ENCODE results near the gene SNX13.

SNX13 gene

DNA sequence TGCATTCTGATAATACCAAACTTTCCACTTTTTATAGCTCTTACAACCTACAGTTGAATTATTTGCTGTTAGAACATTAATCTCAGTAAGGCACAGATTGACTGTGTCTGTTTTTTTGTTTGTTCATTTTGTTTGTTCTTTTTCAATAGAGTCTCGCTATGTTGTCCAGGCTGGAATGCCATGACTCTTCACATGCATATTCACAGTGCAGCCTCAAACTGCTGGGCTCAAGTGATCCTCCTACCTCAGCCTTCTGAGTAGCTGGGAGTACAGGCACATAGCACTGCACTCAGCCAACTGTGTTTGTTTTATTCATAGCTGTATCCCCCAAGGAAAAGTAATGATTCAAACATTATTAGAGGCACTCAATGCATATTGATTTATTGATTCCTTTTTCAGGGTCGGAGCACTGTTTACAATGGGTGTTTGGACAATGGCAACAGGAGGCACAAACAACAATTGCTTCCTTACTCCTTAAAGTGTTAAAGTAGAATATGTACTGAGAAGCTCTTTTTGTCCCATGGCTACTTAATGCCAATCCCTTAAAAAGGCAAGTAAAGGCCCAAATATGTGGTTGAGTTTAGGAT is 61.1 kb downstream of the SNX13 start:
- Histone ChIP-seq H2AFZ (ENCODE audit: low read depth) (no peak overlapping the region), H3K4me1 (ENCODE audit: low read depth, poor library complexity, severe bottlenecking) (no peaks in the 10 kb centered on the region), H3K4me2 (no peak overlapping the region), H3K9ac (no peak overlapping the region), H3K4me3 (IDR thresholded peaks at IDR 0.05; ENCODE audit: insufficient read depth, low read depth, low read length) (no peak overlapping the region), H3K27me3 (ENCODE audit: insufficient read depth, low read depth) (no peaks in the 10 kb centered on the region), H3K79me2 (ENCODE audit: insufficient read depth, low read depth) (no peaks in the 10 kb centered on the region), H3K27ac (no peak overlapping the region), H4K20me1 (ENCODE audit: insufficient read depth) (no peaks in the 10 kb centered on the region), H3K36me3 (ENCODE audit: insufficient read depth) (no peaks in the 10 kb centered on the region)
- TF ChIP-seq, protein P1, sequence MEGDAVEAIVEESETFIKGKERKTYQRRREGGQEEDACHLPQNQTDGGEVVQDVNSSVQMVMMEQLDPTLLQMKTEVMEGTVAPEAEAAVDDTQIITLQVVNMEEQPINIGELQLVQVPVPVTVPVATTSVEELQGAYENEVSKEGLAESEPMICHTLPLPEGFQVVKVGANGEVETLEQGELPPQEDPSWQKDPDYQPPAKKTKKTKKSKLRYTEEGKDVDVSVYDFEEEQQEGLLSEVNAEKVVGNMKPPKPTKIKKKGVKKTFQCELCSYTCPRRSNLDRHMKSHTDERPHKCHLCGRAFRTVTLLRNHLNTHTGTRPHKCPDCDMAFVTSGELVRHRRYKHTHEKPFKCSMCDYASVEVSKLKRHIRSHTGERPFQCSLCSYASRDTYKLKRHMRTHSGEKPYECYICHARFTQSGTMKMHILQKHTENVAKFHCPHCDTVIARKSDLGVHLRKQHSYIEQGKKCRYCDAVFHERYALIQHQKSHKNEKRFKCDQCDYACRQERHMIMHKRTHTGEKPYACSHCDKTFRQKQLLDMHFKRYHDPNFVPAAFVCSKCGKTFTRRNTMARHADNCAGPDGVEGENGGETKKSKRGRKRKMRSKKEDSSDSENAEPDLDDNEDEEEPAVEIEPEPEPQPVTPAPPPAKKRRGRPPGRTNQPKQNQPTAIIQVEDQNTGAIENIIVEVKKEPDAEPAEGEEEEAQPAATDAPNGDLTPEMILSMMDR (conservative IDR thresholded peaks at IDR 0.05; ENCODE audit: low read depth, low read length): no peak

DNA sequence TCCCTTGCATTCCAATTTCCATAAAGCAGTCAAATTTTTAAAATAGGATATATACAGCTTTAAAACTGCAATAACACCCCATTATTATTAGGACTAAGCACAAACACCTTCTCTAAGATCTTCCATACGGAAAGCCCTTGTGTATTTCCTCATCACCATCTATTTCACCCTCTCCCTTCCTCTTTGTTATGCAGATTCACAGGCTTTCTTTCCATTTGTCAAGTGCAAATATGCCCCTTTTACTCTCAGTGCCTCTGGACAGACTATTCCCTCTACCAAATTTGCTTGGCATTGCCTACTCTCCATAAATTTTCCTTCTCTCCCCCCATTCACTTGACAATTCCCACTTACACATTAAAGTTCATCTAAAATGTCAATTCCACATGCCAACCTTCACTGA is 61.7 kb downstream of the SNX13 start:
- Histone ChIP-seq H3K4me1 (ENCODE audit: low read depth, poor library complexity, severe bottlenecking) (no peaks in the 10 kb centered on the region), H3K27me3 (ENCODE audit: insufficient read depth, low read depth) (no peaks in the 10 kb centered on the region), H3K79me2 (ENCODE audit: insufficient read depth, low read depth) (no peaks in the 10 kb centered on the region), H4K20me1 (ENCODE audit: insufficient read depth) (no peaks in the 10 kb centered on the region), H3K36me3 (ENCODE audit: insufficient read depth) (0 out of 2 replicates have a peak, but pooled peaks cover 4% of the 10 kb centered on the region), H3K4me2 (no peak overlapping the region), H3K4me3 (IDR thresholded peaks at IDR 0.05; ENCODE audit: insufficient read depth, low read depth, low read length) (no peak overlapping the region), H3K27ac (no peak overlapping the region), H2AFZ (ENCODE audit: low read depth) (no peak overlapping the region), H3K9ac (no peak overlapping the region)
- TF ChIP-seq, protein P1 (conservative IDR thresholded peaks at IDR 0.05; ENCODE audit: low read depth, low read length): no peak

- Histone ChIP-seq H2AFZ (ENCODE audit: low read depth) (no peak overlapping the region), H3K27me3 (ENCODE audit: insufficient read depth, low read depth) (no peaks in the 10 kb centered on the region), H3K9ac (no peak overlapping the region), H3K4me2 (no peak overlapping the region), H3K4me1 (ENCODE audit: low read depth, poor library complexity, severe bottlenecking) (no peaks in the 10 kb centered on the region), H3K4me3 (IDR thresholded peaks at IDR 0.05; ENCODE audit: insufficient read depth, low read depth, low read length) (no peak overlapping the region), H3K27ac (no peak overlapping the region), H4K20me1 (ENCODE audit: insufficient read depth) (no peaks in the 10 kb centered on the region), H3K79me2 (ENCODE audit: insufficient read depth, low read depth) (no peaks in the 10 kb centered on the region), H3K36me3 (ENCODE audit: insufficient read depth) (0 out of 2 replicates have a peak, but pooled peaks cover 6% of the 10 kb centered on the region)
- TF ChIP-seq, protein P1 (conservative IDR thresholded peaks at IDR 0.05; ENCODE audit: low read depth, low read length): no peak
Observed at GRCh38 chr7:17871815-17872533, 68.3 kb downstream of the SNX13 start.

DNA sequence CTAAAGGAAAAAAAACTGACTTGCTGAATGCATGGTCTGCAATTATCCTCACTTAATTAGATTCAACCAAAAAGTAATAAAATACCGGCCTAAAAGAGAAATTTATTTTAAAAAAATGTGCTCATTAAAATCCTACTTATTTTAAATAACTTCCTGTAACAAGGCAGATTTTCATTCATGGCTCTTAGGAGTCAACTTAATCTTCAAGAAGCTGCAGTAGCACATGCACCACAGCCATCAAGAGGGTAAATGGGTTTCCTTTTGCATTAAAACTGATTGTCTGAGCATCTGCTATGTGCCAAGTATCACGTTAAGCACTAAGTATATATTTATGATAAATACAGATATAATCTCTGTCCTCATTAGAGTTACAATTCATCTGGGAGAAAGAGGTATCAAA is 69.9 kb downstream of the SNX13 start:
- no peaks in the 10 kb centered on the region for H3K4me1 ChIP-seq (ENCODE audit: low read depth, poor library complexity, severe bottlenecking)
- no peaks in the 10 kb centered on the region for H3K79me2 ChIP-seq (ENCODE audit: insufficient read depth, low read depth)
- no peak overlapping the region for H3K4me2 ChIP-seq
- TF ChIP-seq, protein P1 (conservative IDR thresholded peaks at IDR 0.05; ENCODE audit: low read depth, low read length): no peak
- no peak overlapping the region for H3K27ac ChIP-seq
- H3K36me3 ChIP-seq (ENCODE audit: insufficient read depth): 0 out of 2 replicates have a peak, but pooled peaks cover 6% of the 10 kb centered on the region
- H4K20me1 ChIP-seq (ENCODE audit: insufficient read depth): no peaks in the 10 kb centered on the region
- no peak overlapping the region for H3K9ac ChIP-seq
- H2AFZ ChIP-seq (ENCODE audit: low read depth): no peak overlapping the region
- H3K27me3 ChIP-seq (ENCODE audit: insufficient read depth, low read depth): no peaks in the 10 kb centered on the region
- H3K4me3 ChIP-seq (IDR thresholded peaks at IDR 0.05; ENCODE audit: insufficient read depth, low read depth, low read length): no peak overlapping the region

Data from KMS-11 (cell line).